Measurements from ENCODE around the gene DDX51.

The DDX51 gene

DNA sequence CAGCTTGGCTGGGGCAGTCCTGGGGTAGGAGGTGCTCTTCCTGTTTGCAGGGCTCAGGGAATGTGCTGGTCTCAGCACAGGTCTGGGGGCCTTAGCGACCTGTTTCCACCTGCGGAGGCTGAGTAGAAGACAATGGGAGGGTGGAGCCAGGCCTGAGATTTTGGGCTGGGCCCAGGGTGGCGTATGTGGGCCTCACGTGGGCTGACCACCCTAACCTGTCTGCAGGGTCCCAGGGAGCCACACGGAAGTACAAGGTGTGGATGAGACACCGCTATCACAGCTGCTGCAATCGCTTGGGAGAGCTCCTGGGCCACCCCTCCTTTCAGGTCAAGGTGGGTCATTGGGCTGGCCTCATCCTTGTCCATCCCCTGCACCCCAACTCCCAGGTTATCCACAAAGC, 1.2 kb upstream of the DDX51 start:
- TF ChIP-seq, protein P1, sequence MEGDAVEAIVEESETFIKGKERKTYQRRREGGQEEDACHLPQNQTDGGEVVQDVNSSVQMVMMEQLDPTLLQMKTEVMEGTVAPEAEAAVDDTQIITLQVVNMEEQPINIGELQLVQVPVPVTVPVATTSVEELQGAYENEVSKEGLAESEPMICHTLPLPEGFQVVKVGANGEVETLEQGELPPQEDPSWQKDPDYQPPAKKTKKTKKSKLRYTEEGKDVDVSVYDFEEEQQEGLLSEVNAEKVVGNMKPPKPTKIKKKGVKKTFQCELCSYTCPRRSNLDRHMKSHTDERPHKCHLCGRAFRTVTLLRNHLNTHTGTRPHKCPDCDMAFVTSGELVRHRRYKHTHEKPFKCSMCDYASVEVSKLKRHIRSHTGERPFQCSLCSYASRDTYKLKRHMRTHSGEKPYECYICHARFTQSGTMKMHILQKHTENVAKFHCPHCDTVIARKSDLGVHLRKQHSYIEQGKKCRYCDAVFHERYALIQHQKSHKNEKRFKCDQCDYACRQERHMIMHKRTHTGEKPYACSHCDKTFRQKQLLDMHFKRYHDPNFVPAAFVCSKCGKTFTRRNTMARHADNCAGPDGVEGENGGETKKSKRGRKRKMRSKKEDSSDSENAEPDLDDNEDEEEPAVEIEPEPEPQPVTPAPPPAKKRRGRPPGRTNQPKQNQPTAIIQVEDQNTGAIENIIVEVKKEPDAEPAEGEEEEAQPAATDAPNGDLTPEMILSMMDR (IDR thresholded peaks at IDR 0.05) = no peak
- no peak overlapping the region for H3K27ac ChIP-seq
- H2AFZ ChIP-seq = no peak overlapping the region
- H3K9me3 ChIP-seq (ENCODE audit: control insufficient read depth, low read length) = no peaks in the 10 kb centered on the region
- H3K4me3 ChIP-seq (ENCODE audit: low read depth, low read length) = no peak overlapping the region
- H3K4me1 ChIP-seq = peaks cover 12% of the 10 kb centered on the region
- H3K9ac ChIP-seq = no peak overlapping the region
- H3K4me2 ChIP-seq (ENCODE audit: low read length) = peak overlapping the region; percentile 86
- H3K36me3 ChIP-seq (ENCODE audit: control insufficient read depth, insufficient read depth, low read length) = no peaks in the 10 kb centered on the region
- H3K79me2 ChIP-seq = peaks cover 11% of the 10 kb centered on the region
- H3K27me3 ChIP-seq (ENCODE audit: control insufficient read depth, insufficient read depth, low read length) = no peaks in the 10 kb centered on the region

DNA sequence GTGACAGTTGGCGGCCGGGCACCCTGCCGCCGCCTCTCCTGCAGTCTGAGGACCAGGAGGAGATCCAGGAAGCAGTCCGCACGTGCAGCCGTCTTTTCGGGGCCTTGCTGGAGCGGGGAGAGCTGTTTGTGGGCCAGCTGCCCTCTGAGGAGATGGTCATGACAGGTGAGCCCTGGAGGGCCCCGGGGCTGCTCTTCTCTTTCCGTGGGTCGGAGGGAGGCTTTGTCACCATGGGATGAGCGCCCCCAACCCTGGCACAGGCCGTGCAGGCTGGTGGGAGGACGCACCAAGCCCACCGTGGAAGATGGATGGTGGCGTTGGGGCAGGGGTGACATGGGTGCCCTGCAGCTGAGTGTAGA, 670 bp upstream of the DDX51 start:
- TF ChIP-seq, protein P1 (IDR thresholded peaks at IDR 0.05) = no peak
- Histone ChIP-seq H3K4me3 (ENCODE audit: low read depth, low read length) (peak overlapping the region; percentile 89), H3K36me3 (ENCODE audit: control insufficient read depth, insufficient read depth, low read length) (no peaks in the 10 kb centered on the region), H3K9ac (peak overlapping the region; percentile 68), H3K27ac (peak overlapping the region; percentile 70), H3K79me2 (peaks cover 11% of the 10 kb centered on the region), H3K4me1 (peaks cover 12% of the 10 kb centered on the region), H2AFZ (peak overlapping the region; percentile 86), H3K27me3 (ENCODE audit: control insufficient read depth, insufficient read depth, low read length) (no peaks in the 10 kb centered on the region), H3K9me3 (ENCODE audit: control insufficient read depth, low read length) (no peaks in the 10 kb centered on the region), H3K4me2 (ENCODE audit: low read length) (peak overlapping the region; percentile 86)

DNA sequence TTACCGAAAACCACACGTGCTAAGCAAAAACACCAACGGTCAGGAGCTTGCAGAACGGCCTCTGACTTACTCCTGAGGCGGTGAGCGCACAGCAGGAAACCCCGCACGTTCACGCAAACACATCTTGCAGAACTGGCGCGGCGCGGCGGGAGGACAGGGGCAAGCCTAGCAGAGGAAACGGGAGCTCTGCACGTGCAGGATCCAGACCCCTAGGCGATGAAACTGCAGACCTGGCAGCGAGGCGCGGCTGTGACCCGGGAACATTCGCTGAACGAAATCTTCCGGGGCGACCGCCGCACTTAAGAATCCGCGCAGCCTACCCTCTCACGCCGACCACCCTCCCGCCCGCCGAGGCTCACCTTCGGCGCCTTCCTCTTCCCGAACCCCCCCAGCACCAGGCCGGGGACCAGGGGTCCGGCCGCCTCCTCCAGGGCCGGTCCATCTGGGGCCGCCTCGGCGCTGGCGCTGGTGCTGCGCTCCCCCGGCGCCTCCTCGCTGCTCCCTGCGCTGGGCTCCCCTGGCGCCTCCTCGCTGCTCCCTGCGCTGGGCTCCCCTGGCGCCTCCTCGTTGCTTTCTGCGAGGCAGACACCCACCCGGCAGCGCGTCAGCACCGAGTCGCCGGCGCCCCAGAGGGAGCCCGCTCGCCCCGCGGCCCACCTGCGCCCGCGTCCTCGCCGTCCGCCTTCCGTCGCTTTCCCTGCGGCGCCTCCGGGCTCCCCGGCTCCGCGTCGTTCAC, 615 bp downstream of the DDX51 start:
- Histone ChIP-seq H3K36me3 (ENCODE audit: control insufficient read depth, insufficient read depth, low read length) (no peaks in the 10 kb centered on the region), H3K4me3 (ENCODE audit: low read depth, low read length) (peak overlapping the region; percentile 55), H3K4me1 (peaks cover 12% of the 10 kb centered on the region), H3K79me2 (peaks cover 11% of the 10 kb centered on the region), H3K9me3 (ENCODE audit: control insufficient read depth, low read length) (no peaks in the 10 kb centered on the region), H3K9ac (peak overlapping the region; percentile 37), H2AFZ (peak overlapping the region; percentile 77), H3K27me3 (ENCODE audit: control insufficient read depth, insufficient read depth, low read length) (no peaks in the 10 kb centered on the region), H3K27ac (no peak overlapping the region), H3K4me2 (ENCODE audit: low read length) (peak overlapping the region; percentile 61)
- TF ChIP-seq, protein P1 (IDR thresholded peaks at IDR 0.05) = no peak

DNA sequence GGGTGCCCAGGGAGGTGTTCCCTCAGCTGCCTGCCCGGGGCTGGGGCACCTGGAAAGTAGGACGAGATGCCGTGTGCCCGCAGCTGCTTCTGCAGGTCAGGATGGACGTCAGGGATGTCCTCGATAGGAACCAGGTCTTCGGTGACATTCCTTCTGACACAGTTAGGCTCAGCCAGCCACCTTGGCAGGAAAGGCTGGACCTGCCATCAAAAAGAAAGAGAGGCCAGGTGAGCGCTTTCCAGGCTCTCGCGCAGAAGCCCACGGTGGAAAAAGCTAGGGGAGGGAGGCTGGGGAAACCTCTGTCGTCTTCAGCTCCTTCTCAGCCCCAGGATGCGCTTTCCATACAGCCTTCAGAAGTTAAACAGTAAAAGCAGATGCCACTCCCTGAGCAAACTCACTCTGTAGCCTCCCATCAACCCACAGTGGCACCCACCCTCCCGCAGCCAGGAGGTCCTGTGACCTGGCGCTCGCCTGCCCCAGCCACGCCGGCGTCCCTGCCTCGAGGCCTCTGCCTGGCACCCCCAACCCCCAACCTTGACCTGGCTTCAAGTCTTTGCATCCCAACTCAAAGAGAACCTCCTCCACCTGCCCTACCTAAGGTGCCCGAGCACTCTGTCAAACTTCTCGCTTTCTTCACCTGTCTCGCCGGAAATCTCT, 1.3 kb downstream of the DDX51 start:
- Histone ChIP-seq H3K9me3 (ENCODE audit: control insufficient read depth, low read length) (no peaks in the 10 kb centered on the region), H2AFZ (no peak overlapping the region), H3K9ac (no peak overlapping the region), H3K27ac (no peak overlapping the region), H3K36me3 (ENCODE audit: control insufficient read depth, insufficient read depth, low read length) (no peaks in the 10 kb centered on the region), H3K4me3 (ENCODE audit: low read depth, low read length) (peak overlapping the region; percentile 55), H3K4me2 (ENCODE audit: low read length) (peak overlapping the region; percentile 61), H3K79me2 (peaks cover 11% of the 10 kb centered on the region), H3K27me3 (ENCODE audit: control insufficient read depth, insufficient read depth, low read length) (no peaks in the 10 kb centered on the region), H3K4me1 (peaks cover 12% of the 10 kb centered on the region)
- TF ChIP-seq, protein P1 (IDR thresholded peaks at IDR 0.05) = no peak

Measured in parathyroid adenoma (tissue), 2 donors.